Uterus (tissue), 2 donors: ENCODE results near the gene C1orf159.

Source experiments
- CTCF ChIP-seq, 4 experiments: fragments of 200-600 bp in 2 of 4; fragments of 450-650 bp in 2 of 4; sonication (generic) in 2 of 4; IDR thresholded peaks; one replicate each; pipeline ENCODE4 v1.5.1; 2016 to 2019; ENCODE audit warnings: antibody characterized with exemption in 4 of 4, mild to moderate bottlenecking in 2 of 4, moderate library complexity in 1 of 4
- POLR2A ChIP-seq, 2 donors: fragments of 450-650 bp; IDR thresholded peaks; one replicate each; pipeline ENCODE4 v1.6.1; 2016; ENCODE audit warnings: antibody characterized with exemption in 2 of 2, mild to moderate bottlenecking in 1 of 2, moderate library complexity in 1 of 2

GRCh38 chr1:1118876-1119220 is 3.0 kb upstream of the C1orf159 start:
- TF ChIP-seq CTCF (IDR thresholded peaks at IDR 0.05) = no peak
- no peak for TF ChIP-seq POLR2A (IDR thresholded peaks at IDR 0.05)
